Psoas muscle (tissue), 8 donors: ENCODE data around the gene TEX29. TPM values are rescaled to one million over a fixed set of nuclear protein-coding genes. Genes with fewer than 3 reads are reported as not detected.

Experiments used
- ATAC-seq, 4 donors: fragments of 200-7000 bp; cut with Tn5 transposase; one replicate each; pipeline ENCODE4 v1.9.1; 2020; ENCODE audit warnings: moderate library complexity in 3 of 4, mild to moderate bottlenecking in 2 of 4
- DNase-seq, 2 donors: peaks; one replicate each; pipeline ENCODE4 v3.0.0-alpha.2; 2020
- H3K27ac ChIP-seq: fragments of 200-600 bp; one replicate; pipeline ENCODE4 v1.8.0; 2022
- H3K27me3 ChIP-seq, 3 donors: fragments of 200-600 bp in 1 of 3; one replicate each; pipeline versions ENCODE4 v1.6.1 to v1.8.0; 2013 to 2022; ENCODE audit warnings: low read length in 2 of 3, mild to moderate bottlenecking in 2 of 3, moderate library complexity in 1 of 3; ENCODE audit not compliant: insufficient read depth in 3 of 3
- H3K36me3 ChIP-seq, 2 donors: fragments of 200-600 bp in 1 of 2; one replicate each; pipeline versions ENCODE4 v1.6.1 to v1.8.0; 2013 to 2022; ENCODE audit warnings: low read depth in 1 of 2, mild to moderate bottlenecking in 1 of 2, moderate library complexity in 1 of 2; ENCODE audit not compliant: insufficient read depth in 1 of 2
- H3K4me1 ChIP-seq: fragments of 200-600 bp; one replicate; pipeline ENCODE4 v1.8.0; 2022
- H3K4me3 ChIP-seq: fragments of 200-600 bp; one replicate; pipeline ENCODE4 v1.8.0; 2022; ENCODE audit warnings: mild to moderate bottlenecking
- H3K9me3 ChIP-seq: fragments of 200-600 bp; one replicate; pipeline ENCODE4 v1.8.0; 2022
- WGBS, 3 donors: extraction: QIAGEN DNeasy Blood & Tissue Kit; methylation state at CpG; one replicate each; pipeline versions ENCODE4 v1.1.6 to v1.1.7; 2013; 5-methylcytosine and 5-hydroxymethylcytosine counted together
- intact Hi-C, 2 donors: fragments of 100-400 bp; cut with DNase I; formaldehyde crosslinking; loops; one replicate each; pipeline versions ENCODE4 v1.11.0 to v1.14.2; 2022
- polyA plus RNA-seq, 3 donors: library from polyadenylated mRNA; stranded (reverse); fragments of 200-250 nt; gene quantifications; one replicate each; pipeline ENCODE4 v1.2.3, GENCODE V29; 2013
- total RNA-seq, 4 donors: library from RNA; stranded (reverse); fragmentation: NEBNext Ultra II Directional in 2 of 4; extraction: Animal tissue kit (Norgen Biotek cat#: 25700) in 2 of 4; gene quantifications; one replicate each; pipeline versions ENCODE4 v1.2.1 to v1.2.4, GENCODE V29; 2021 to 2023
- TF ChIP-seq, protein P1 (sequence below): fragments of 200-600 bp; IDR thresholded peaks from one replicate; pipeline ENCODE4 v1.8.0; 2022; ENCODE audit warnings: antibody characterized with exemption
- donor health status: healthy with polysubstance abuse.
- donor health status: DM: no; HTN: no; CAD: no; lungs with moderate emphysema.
- donor health status: Bipolar disorder and iron deficiency.
- donor health status: healthy.
- donor health status: DM: yes; HTN: yes; CAD: no.
- donor health status: DM: no; HTN: no; CAD: no.
- donor health status: DM: no; HTN: no; CAD: no.
- donor health status: DM: yes; HTN: yes; CAD: no.

Gene TEX29
- total and polyA plus RNA-seq, 7 donors: 0.14 to 1.2 (median 0.38) TPM; not detected in 2

DNA sequence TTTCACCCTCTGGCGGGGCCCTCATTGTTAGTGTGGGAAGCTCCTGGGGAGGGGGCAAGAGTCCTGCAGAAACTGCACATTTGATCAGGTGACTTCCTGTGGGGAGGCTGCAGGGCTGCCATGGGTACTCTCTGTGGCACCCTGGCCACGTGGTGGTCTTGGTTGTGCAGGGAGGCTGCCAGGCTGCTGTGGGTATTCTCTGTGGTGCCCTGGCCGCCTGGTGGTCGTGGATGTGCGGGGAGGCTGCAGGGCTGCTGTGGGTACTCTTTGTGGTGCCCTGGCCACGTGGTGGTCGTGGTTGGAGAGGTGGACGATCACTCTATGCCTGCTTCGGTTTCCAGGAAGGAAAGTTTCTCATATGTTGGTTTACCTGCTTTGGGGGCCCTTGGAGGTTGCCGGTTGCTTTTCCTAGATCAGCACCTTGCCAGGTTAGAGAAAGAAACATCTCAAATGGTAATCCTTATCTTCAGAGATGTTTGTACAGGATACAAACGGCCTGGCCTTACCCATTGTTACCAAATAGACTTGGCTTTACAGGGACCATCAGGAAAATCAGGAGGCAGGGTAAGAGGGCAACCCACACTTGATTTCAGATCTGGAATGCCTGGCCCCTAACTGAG, 22.9 kb downstream of the TEX29 start:
- TF ChIP-seq, protein P1, sequence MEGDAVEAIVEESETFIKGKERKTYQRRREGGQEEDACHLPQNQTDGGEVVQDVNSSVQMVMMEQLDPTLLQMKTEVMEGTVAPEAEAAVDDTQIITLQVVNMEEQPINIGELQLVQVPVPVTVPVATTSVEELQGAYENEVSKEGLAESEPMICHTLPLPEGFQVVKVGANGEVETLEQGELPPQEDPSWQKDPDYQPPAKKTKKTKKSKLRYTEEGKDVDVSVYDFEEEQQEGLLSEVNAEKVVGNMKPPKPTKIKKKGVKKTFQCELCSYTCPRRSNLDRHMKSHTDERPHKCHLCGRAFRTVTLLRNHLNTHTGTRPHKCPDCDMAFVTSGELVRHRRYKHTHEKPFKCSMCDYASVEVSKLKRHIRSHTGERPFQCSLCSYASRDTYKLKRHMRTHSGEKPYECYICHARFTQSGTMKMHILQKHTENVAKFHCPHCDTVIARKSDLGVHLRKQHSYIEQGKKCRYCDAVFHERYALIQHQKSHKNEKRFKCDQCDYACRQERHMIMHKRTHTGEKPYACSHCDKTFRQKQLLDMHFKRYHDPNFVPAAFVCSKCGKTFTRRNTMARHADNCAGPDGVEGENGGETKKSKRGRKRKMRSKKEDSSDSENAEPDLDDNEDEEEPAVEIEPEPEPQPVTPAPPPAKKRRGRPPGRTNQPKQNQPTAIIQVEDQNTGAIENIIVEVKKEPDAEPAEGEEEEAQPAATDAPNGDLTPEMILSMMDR: no peak
- no peaks in the 10 kb centered on the region for H3K27me3 ChIP-seq
- 83 to 96% (median 87%) methylated on average over 11 of the region's 11 CpGs for WGBS, 3 donors
- no peak overlapping the region for H3K4me3 ChIP-seq
- H3K36me3 ChIP-seq: no peaks in the 10 kb centered on the region
- no peak for ATAC-seq
- H3K9me3 ChIP-seq: no peaks in the 10 kb centered on the region
- intact Hi-C loops: loop anchor here in 1 of 2 donors (10.0 kb wide), 1 partner anchor 122 kb away; no protein-coding TSS in a partner anchor
- H3K4me1 ChIP-seq: no peaks in the 10 kb centered on the region
- H3K27ac ChIP-seq: no peak overlapping the region
- DNase-seq: no peak

DNA sequence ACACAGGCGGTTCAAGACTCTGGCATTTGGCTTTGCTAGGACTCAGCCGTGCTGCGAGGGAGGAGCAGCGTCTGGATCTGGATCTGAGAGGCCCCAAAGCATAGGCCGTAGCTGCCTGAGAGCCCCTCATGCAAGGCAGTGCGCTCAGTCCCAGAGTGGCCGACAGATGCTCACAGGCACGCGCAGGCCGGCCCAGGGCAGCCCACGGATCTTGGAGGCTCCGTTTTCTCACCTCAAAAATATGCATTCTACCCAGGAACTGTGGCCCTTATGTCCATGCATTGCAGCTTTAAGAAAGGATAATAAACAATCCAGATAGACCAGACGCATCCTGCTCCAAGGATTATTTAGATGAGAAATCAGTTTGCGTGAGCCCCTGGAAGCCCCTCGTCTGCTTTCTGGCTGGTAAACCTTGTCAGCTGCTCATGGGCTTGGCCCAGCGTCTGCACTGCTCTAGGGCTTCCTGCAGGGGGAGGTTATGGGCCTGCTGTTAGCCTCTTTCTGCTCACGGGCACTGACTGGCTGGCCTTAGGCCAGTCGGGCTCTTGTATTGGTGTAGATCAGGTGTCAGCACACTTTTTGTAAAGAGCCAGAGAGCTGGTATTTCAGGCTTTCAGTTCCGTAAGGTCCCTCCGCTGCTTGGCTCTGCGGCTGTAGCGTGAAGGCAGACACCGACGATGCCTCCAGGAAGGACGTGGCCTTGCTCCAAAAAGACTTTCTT, 24.2 kb downstream of the TEX29 start:
- peak; percentile 94 to 98 (median 94) for ATAC-seq
- peak; percentile 54 to 85 for DNase-seq
- H3K36me3 ChIP-seq: no peaks in the 10 kb centered on the region
- intact Hi-C loops: loop anchor here in 1 of 2 donors (10.0 kb wide), 1 partner anchor 120 kb away; no protein-coding TSS in a partner anchor
- peak overlapping the region; percentile 12 for H3K4me3 ChIP-seq
- TF ChIP-seq, protein P1: peak; percentile 52
- H3K27ac ChIP-seq: no peak overlapping the region
- WGBS, 3 donors: 46 to 59% (median 55%) methylated on average over 25 of the region's 25 CpGs
- no peaks in the 10 kb centered on the region for H3K9me3 ChIP-seq
- no peaks in the 10 kb centered on the region for H3K27me3 ChIP-seq
- H3K4me1 ChIP-seq: no peaks in the 10 kb centered on the region

DNA sequence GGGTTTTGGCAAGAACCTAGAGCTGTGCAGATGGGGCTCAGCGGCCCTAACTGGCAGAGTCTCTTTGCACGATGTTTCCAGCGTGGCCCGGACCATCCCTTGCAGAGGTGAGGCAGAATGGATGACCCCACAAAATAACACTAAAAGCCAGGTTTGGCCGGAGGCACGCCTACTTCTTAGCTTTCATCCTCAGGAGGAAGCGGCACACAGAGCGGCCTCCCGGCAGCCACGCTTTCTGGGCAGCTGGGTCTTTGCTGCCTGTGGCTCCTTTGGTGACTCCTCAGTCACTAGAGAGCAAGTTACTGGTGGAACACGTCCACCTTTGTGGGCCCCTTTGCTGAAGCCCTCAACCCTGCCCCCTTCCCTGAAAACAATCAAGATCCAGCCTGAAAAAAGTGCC, 25.2 kb downstream of the TEX29 start:
- ATAC-seq: peak in 1 of 4 donors; percentile 7
- Histone ChIP-seq H3K4me3 (no peak overlapping the region), H3K4me1 (no peaks in the 10 kb centered on the region), H3K36me3 (no peaks in the 10 kb centered on the region), H3K27me3 (no peaks in the 10 kb centered on the region), H3K27ac (no peak overlapping the region), H3K9me3 (no peaks in the 10 kb centered on the region)
- DNase-seq: no peak
- 86 to 91% (median 90%) methylated on average over 11 of the region's 11 CpGs for WGBS, 3 donors
- TF ChIP-seq, protein P1: no peak
- intact Hi-C loops: loop anchor here in 1 of 2 donors (10.0 kb wide), 1 partner anchor 119 kb away; no protein-coding TSS in a partner anchor

DNA sequence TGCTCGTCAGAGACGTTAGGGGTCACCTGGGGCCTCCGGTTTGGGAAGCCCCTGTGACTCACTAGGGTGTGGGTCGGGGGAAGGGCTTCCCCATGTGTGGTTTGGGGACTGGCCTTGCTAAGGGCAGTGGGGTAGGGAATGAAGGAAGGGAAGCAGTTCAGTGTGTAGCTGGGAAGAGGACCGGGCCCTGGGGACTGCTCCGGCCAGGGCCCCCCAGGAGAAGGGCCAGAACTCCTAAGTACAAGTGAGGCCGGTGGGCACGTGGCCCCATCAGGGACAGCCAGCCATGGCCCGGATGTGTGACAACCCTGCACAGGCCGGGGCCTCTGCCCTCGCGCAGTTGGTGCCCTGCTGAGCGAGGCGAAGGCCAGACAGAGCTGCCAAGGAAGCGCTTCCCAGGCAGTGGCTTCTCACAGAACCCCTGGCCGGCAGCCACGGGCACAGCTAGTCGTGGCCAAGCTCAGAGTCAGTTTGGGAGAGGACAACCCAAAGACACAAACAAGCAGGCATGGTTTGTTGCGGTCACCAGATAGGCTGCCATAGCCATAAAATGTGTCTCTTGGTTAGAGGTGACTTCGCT, 25.7 kb downstream of the TEX29 start:
- Histone ChIP-seq H3K9me3 (no peaks in the 10 kb centered on the region), H3K4me1 (no peaks in the 10 kb centered on the region), H3K27ac (no peak overlapping the region), H3K27me3 (no peaks in the 10 kb centered on the region), H3K4me3 (no peak overlapping the region), H3K36me3 (no peaks in the 10 kb centered on the region)
- WGBS, 3 donors: 50 to 66% (median 58%) methylated on average over 20 of the region's 20 CpGs
- no peak for DNase-seq
- ATAC-seq: peak; percentile 31 to 35 (median 32)
- TF ChIP-seq, protein P1: no peak
- intact Hi-C loops: loop anchor here in 1 of 2 donors (10.0 kb wide), 1 partner anchor 119 kb away; no protein-coding TSS in a partner anchor
